ENCODE measurements around the gene DDN.

DDN gene

DNA sequence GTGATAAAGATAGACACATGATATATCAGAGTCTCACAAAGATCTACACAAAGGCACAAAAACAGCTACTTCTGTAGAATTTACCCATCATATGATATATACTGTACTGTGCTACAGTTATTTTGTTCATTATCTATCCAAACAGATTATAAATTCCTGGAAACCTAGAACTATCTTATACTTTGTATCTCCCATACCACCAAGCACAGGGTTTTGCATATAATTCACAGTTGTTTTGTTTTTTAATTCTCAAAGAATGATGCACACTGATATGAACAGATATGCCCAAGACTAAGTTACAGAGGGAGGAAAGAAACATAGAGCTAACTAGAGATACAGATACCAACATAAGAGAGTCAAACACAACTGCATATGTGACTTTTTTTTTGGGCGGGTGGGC is 16.0 kb upstream of the DDN start:
- no peak overlapping the region for H3K4me3 ChIP-seq (replicated peaks; ENCODE audit: low read depth, low read length)
- TF ChIP-seq, protein P1, sequence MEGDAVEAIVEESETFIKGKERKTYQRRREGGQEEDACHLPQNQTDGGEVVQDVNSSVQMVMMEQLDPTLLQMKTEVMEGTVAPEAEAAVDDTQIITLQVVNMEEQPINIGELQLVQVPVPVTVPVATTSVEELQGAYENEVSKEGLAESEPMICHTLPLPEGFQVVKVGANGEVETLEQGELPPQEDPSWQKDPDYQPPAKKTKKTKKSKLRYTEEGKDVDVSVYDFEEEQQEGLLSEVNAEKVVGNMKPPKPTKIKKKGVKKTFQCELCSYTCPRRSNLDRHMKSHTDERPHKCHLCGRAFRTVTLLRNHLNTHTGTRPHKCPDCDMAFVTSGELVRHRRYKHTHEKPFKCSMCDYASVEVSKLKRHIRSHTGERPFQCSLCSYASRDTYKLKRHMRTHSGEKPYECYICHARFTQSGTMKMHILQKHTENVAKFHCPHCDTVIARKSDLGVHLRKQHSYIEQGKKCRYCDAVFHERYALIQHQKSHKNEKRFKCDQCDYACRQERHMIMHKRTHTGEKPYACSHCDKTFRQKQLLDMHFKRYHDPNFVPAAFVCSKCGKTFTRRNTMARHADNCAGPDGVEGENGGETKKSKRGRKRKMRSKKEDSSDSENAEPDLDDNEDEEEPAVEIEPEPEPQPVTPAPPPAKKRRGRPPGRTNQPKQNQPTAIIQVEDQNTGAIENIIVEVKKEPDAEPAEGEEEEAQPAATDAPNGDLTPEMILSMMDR (IDR thresholded peaks at IDR 0.05; ENCODE audit: insufficient read depth, low read length, poor library complexity, severe bottlenecking) = no peak
- H3K36me3 ChIP-seq (ENCODE audit: control insufficient read depth, insufficient read depth, low read length) = peaks cover 4% of the 10 kb centered on the region
- H3K27me3 ChIP-seq (replicated peaks; ENCODE audit: control insufficient read depth, insufficient read depth, low read length) = no peaks in the 10 kb centered on the region
- no peak for DNase-seq (ENCODE audit: extremely low read depth, insufficient read length)

DNA sequence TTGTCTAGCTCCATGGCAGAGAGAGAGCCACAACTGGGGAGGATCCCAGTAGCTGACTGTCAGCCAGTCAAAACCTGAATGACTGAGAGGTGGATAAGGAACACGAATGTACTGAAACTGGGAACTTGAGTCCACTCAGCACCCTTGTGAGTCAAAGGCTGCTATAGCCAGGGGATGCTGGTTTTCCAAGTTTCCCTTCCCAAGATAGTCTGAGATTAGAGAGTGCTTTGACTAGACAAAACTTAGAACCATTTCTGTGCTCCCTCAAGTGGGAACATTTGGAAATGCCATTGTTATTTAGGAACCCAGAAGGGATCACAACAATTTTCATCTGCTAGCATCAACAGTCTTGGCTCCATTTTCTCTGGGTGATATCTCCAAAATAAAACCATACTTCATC is 15.4 kb upstream of the DDN start:
- H3K36me3 ChIP-seq (ENCODE audit: control insufficient read depth, insufficient read depth, low read length) = peaks cover 5% of the 10 kb centered on the region
- TF ChIP-seq, protein P1 (IDR thresholded peaks at IDR 0.05; ENCODE audit: insufficient read depth, low read length, poor library complexity, severe bottlenecking) = no peak
- no peaks in the 10 kb centered on the region for H3K27me3 ChIP-seq (replicated peaks; ENCODE audit: control insufficient read depth, insufficient read depth, low read length)
- H3K4me3 ChIP-seq (replicated peaks; ENCODE audit: low read depth, low read length) = no peak overlapping the region
- no peak for DNase-seq (ENCODE audit: extremely low read depth, insufficient read length)

DNA sequence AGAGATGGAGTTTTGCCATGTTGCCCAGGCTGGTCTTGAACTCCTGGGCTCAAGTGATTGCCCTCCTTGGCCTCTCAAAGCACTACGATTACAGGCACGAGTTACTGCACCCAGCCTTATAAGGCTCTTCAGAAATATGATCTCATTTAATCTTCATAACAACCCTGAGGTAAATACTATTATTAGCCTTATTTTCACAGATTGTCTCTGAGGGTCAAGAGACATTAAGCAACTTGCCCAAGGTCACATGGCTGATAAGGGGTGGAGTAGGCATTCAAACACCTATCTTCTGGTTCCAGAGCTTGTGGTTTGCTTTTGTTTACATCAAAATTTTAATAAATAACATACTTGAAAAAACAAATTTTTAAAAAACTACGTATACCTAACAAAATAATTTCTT is 14.3 kb upstream of the DDN start:
- TF ChIP-seq, protein P1 (IDR thresholded peaks at IDR 0.05; ENCODE audit: insufficient read depth, low read length, poor library complexity, severe bottlenecking) = no peak
- no peak for DNase-seq (ENCODE audit: extremely low read depth, insufficient read length)
- no peaks in the 10 kb centered on the region for H3K27me3 ChIP-seq (replicated peaks; ENCODE audit: control insufficient read depth, insufficient read depth, low read length)
- H3K4me3 ChIP-seq (replicated peaks; ENCODE audit: low read depth, low read length) = no peak overlapping the region
- H3K36me3 ChIP-seq (ENCODE audit: control insufficient read depth, insufficient read depth, low read length) = peaks cover 5% of the 10 kb centered on the region

DNA sequence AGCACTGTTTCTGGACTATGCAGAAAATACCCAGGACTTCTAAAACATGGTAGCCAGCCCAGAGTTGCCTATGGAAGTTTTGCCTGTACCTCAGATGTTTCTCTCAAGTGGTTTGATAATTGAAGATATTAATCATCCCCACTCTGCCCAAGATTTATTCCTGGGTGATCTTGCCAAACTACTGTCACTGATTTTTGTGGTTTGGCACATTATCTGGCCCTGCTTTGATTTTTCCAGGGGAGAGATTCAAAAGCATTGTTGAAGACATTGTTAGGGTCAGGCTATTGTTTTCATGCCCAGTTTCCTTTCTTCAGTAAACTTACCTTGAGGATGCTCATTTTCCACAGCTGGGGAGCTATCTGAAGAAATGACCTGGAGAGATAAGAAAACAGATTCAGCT is 13.6 kb upstream of the DDN start:
- TF ChIP-seq, protein P1 (IDR thresholded peaks at IDR 0.05; ENCODE audit: insufficient read depth, low read length, poor library complexity, severe bottlenecking) = no peak
- H3K27me3 ChIP-seq (replicated peaks; ENCODE audit: control insufficient read depth, insufficient read depth, low read length) = no peaks in the 10 kb centered on the region
- H3K4me3 ChIP-seq (replicated peaks; ENCODE audit: low read depth, low read length) = no peak overlapping the region
- no peak for DNase-seq (ENCODE audit: extremely low read depth, insufficient read length)
- H3K36me3 ChIP-seq (ENCODE audit: control insufficient read depth, insufficient read depth, low read length) = peaks cover 5% of the 10 kb centered on the region

DNA sequence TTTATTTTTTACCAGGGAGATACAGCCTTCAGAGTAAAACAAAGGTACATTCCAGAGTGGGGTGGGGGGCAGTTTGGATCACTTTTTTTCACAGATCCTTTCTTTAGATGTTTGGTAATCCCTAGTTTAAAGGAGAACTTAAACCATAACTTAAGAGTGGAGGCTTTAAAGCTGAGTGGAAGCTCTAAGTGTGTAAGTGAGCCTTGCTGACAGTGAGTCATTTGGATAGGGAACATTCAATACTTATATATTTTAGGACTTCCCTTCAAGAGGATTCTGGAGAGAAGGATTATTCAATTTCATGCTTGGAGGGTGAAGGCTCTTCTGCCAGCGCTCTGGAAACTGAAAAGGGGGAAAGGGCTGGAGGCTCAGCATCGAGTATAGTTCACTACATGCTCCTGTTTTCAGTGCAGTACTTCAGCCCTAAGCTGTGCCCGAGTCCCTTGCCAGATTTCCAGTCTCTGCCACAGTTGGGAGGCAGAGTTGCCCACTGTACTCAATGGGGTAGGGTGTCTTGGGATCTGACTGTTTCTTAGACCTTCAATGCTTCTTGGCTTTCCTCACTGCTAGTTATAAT is 11.0 kb upstream of the DDN start:
- H3K4me3 ChIP-seq (replicated peaks; ENCODE audit: low read depth, low read length) = no peak overlapping the region
- peaks cover 7% of the 10 kb centered on the region for H3K36me3 ChIP-seq (ENCODE audit: control insufficient read depth, insufficient read depth, low read length)
- no peaks in the 10 kb centered on the region for H3K27me3 ChIP-seq (replicated peaks; ENCODE audit: control insufficient read depth, insufficient read depth, low read length)
- TF ChIP-seq, protein P1 (IDR thresholded peaks at IDR 0.05; ENCODE audit: insufficient read depth, low read length, poor library complexity, severe bottlenecking) = no peak
- no peak for DNase-seq (ENCODE audit: extremely low read depth, insufficient read length)

DNA sequence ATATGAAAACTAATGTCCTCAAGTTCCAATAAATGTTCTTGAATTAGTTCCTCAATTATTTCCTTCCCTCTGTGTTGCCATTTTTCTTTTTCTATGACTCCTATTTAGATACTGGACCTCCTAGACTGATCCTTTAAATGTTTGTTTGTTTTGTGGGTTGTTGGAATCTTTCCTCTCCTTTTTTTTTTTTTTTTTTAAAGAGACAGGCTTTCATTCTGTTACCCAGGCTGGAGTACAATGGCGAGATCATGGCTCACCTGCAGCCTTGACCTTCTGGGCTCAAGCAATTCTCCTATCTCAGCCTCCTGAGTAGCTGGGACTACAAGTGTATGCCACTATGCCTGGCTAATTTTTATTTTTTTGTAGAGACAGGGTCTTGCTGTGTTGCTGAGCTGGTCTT is 9.8 kb upstream of the DDN start:
- Histone ChIP-seq H3K27me3 (replicated peaks; ENCODE audit: control insufficient read depth, insufficient read depth, low read length) (no peaks in the 10 kb centered on the region), H3K36me3 (ENCODE audit: control insufficient read depth, insufficient read depth, low read length) (peaks cover 11% of the 10 kb centered on the region), H3K4me3 (replicated peaks; ENCODE audit: low read depth, low read length) (no peak overlapping the region)
- no peak for DNase-seq (ENCODE audit: extremely low read depth, insufficient read length)
- TF ChIP-seq, protein P1 (IDR thresholded peaks at IDR 0.05; ENCODE audit: insufficient read depth, low read length, poor library complexity, severe bottlenecking) = no peak

Data from GM06990 (cell line).